GM10847 (cell line): Measurements from ENCODE around the gene PIF1.

Source experiments
- POLR2A ChIP-seq: IDR thresholded peaks from 2 replicates; pipeline ENCODE4 v1.6.1; 2011; ENCODE audit not compliant: insufficient read length; ENCODE audit errors: extremely low read depth

The PIF1 gene

DNA sequence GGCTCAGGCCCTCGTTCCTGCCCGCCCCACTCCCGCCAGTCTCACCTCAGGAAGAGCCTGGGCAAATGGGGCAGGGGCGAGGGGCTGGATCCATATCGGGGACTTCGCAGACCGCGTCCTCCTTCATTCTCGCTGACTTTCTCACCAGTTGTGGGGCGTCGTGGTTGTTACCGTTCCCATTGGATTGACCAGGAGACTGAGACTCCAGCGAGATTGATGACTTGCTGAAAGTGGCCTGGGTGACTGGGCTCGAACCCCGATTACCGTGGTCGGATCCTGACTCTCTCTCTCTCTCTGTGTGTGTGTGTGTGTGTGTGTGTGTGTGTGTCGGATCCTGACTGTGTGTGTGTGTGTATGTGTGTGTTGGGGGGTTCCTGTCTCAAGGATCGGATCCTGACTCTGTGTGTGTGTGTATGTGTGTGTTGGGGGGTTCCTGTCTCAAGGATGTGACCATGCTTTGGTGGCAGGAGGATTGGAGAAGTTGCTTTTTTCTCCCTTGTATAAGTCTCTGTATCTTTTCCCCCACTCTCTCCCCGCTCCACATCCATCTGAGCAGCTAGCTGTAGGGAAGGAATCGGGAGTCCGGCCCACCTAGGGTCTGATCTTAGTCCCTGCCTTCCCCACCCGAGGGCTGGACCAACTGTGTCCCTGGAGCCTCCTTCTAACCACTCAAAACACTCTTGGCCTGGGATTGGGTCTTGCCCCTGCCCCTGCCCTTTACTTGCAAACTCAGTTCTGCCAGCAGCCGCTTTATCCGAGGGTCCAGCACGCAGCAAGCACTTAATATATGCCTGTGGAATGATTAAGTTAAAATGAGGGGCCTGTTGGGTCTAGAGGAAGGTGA lies 16.9 kb upstream of the PIF1 start:
- no peak for TF ChIP-seq POLR2A

DNA sequence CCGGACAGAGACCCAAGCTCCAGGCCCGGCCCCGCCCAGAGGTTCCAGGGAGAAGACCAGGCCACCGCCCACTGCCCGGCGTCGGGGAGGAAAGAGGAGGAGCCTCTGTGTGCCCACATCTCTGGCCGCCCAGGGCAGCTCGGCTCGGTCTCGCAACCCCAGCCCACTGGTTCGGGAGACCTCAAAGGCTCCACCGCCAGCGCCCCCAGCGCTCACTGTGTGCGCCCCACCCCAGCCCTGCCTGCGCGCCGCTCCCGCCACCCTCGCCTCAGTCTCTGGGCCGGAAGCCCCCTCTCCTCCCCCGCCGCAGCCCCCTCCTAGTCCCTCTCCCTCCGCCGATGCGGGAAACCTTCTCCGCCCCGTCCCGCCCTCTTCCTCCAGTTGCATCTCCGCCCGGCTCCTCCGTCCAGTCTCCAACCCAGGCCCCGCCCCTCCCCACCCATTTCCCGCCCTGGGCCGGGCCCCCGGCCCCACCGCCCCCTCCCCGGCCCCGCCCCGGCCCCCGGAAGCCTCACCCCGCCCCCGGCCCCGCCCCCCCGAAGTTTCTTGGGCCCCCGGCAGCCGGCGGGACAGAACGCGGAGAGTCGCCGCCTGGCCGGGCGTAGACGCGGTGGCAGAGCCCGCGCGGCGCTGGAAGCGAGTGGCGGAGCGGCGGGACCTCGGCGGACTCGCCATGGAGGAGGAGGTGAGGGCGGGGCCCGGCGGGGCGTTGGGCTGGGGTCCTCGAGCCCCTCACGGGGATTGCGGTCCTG lies 16.1 kb upstream of the PIF1 start, which contains the start of gene PLEKHO2:
TSS of gene PLEKHO2 (plus strand) at position 572 of the 752 bp plus-strand sequence. CDS start at position 674, 102 bp downstream.
- peak; percentile 97 for TF ChIP-seq POLR2A

DNA sequence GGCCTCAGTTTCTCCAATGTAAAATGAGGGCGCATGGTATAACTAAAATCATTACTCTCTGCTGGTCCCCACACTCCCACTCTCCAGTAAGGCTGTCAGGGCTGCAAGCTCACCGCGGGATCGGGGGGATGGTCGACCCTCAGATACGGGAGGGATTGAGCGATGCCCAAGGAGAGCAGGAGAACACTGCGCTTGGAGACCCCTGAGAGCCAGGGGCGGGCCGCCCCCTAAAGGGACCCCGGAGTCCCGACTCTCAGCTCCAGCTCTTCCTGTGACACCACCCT lies 15.6 kb upstream of the PIF1 start:
- TF ChIP-seq POLR2A: no peak

- TF ChIP-seq POLR2A: no peak
Observed at GRCh38 chr15:64837502-64837901, 12.1 kb upstream of the PIF1 start.

DNA sequence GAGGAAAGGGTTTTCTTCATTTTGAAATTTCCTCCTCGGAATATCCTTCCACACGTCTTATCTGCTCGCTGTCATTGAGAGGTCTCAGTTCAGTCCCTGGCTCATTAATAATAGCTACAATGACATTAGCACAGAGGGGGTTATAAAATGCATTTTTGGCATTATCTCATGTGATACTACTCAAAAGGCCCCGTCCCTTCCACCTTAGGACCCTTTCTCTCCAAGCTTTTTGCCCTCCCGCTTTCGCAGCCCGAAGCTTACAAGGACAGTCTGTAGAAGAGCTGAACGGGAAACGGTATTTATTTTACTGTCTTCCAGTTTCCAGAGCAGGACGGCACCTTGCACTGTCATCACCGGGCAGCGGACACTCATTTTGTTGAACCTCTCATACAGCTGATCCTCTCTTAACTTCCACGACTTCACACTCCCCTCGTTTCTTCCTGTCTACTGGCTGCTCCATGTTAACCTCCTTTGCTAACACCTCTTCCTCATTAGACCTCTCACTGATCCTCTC lies 10.6 kb upstream of the PIF1 start:
- TF ChIP-seq POLR2A: no peak

DNA sequence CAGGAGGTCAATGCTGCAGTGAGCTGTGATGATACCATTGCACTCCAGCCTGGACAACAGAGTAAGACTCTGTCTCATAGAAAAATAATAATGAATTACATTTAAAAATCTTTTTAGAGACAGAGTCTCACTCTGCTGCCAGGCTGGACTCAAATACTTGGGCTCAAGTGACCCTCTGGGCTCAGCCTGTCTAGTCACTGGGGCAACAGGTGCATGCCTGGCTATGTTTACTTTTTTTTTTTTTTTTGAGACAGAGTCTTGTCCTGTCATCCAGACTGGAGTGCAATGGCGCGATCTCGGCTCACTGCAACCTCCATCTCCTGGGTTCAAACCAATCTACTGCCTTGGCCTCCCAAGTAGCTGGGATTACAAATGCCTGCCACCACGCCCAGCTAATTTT lies 8.2 kb upstream of the PIF1 start:
- TF ChIP-seq POLR2A: no peak

- no peak for TF ChIP-seq POLR2A
Observed at GRCh38 chr15:64828985-64829384, 3.5 kb upstream of the PIF1 start.

DNA sequence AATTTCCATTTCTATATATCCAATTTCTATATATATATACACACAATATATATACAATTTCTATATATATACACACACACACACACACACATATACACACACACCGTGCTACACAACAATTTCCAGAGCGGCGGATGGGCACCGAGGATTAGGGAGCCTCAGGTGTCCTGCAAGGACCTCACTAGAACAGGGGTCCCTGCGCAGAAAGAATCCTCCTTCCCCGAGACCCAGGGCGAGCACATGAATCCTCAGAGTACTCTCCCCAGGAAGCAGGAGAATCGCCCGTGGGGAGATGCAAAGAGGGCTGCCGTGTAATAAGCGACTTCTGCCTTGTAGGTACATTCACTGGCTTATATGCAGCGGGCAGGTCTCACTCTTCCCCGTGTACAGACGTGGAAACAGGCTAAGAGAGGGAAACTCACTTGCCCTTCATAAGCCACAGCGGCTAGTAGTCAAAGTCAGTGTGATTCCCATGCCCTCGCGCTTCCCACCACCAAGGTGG lies 467 bp downstream of the PIF1 start:
- TF ChIP-seq POLR2A: no peak

DNA sequence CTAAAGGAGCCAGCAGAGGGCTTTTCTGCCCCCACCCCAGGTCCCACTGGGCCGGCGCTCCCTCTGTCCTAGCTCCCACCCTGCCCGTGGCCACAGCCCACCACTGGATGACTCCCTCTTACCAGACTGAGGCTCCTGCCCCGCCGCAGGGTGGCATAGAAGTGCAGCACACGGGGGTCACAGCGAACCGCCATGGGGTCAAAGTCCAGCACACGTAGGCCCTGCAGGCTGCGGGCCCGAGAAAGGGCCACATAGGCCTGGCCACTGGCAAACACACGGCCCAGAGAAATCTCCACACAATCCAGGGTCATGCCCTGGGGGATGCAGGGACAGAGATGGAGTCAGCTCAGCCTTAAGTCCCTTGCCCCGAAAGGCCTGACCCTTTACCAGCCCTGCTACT lies 9.0 kb downstream of the PIF1 start:
- TF ChIP-seq POLR2A: no peak

DNA sequence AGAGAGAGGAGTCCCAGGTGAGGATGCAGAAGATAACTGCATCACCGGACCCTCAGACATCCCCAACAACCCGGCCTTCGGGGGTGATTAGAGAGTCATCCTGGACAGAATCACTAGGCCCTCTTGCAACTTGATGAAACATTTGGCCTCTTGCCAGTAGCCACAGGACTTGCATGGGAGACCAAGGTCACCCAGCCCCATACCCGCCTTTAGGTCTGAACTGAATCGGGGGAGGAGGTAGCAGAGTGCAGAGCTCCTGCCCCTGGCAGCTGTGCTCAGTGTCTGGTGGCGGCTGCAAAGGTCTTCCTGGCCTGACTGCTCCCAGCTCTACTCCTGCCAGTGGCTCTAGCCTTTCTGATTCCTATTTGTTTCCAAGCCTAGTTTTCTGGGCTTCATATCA lies 12.4 kb downstream of the PIF1 start:
- TF ChIP-seq POLR2A: no peak

DNA sequence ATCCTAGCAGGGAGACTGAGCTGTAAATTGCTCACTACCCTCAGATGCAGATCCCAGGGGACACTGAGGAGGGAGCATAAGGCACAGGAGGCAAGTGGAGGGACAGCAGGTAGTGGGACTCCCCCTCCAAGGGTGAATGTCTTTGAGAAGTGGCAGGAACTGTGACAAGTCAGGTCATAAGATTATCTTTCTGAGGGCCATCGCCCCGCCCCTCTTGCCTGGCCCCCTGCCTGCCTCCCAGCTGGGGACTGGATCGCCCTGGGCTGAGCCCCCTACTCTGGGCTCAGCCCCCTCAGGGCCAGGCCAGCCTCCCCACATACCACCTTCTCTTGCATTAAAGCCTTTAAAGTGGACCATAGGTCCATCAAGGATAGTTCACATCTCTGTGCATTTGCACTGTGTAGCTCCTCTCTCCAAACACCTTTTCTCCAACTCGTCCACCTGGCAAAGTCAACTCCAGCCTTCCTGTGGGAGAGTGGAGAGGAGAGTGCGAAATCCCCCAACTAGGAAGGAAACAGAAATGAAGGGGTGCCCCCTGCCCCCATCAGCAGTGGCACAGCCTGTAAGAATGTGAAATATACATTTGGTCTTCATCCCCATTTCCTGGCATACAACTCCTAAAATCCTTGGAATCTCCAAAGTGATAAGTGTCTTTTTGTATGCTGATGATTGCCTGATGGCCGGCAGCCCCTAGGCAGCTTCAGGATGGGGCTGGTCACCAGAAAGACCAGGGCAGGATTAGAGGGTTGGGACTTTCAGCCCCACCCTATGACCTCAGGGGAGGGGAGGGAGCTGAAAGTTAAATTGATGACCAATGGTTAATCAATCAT lies 14.7 kb downstream of the PIF1 start:
- TF ChIP-seq POLR2A: no peak

DNA sequence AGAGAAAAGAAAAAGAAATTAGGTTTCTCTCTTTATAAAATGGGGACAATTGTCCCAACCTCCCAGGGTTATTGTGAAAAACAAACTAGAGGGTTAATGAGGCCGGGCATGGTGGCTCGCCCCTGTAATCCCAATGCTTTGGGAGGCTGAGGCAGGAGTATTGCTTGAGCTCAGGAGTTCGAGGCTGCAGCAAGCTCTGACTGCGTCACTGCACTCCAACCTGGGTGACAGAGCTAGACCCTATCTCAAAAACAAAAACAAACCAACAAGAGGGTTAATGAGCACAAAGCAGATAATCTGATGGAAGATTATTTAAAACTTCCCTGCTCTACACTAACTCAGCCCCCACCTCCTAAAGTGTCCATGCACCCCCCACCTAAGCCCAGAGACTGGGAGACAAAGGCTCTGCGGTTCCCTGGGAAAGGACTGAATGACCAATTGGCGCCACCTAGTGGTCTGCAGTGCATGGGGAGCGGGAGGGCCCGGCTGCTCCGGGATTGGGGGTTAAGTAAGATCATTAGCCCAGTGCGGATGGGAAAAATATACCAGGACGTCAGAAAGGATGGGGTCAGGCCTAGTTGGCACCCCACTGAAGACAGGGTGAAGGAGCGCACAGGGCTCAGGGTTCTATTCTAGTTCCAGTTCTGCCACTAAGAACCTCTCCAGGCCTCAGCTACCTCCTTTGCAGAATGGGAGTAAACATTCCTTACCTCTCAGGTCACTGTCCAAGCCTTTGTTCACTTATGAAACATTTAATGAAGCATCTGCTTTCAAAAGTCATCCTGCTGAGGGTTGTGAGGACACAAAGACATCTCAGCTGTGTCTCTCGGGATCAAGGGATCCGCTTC lies 15.6 kb downstream of the PIF1 start:
- TF ChIP-seq POLR2A: no peak

GRCh38 chr15:64808785-64809453 lies 16.5 kb downstream of the PIF1 start:
- no peak for TF ChIP-seq POLR2A

GRCh38 chr15:64807751-64808222 lies 17.7 kb downstream of the PIF1 start:
- TF ChIP-seq POLR2A: no peak
